Stimulated activated CD4-positive, alpha-beta T cell treated with anti-CD3 and anti-CD28 coated beads, Interleukin-4, amount 100 ng/mL, for 1 hour (primary cell): ENCODE results near the gene ZDHHC14.
"Not testable (repeated sequence)": the region's sequence is repeated elsewhere in the genome, so short reads cannot be mapped to it uniquely, and the experiment has no call there.

ENCODE experiments used
- DNase-seq: peaks from one replicate; pipeline ENCODE4 v3.0.0-alpha.2; 2020

The ZDHHC14 gene

GRCh38 chr6:157381631-157382621 lies 936 bp downstream of the ZDHHC14 start:
- DNase-seq: peak; percentile 66

- no peak for DNase-seq
Observed at GRCh38 chr6:157382821-157383220, 1.8 kb downstream of the ZDHHC14 start.

GRCh38 chr6:157383471-157383870 lies 2.5 kb downstream of the ZDHHC14 start:
- no peak for DNase-seq

GRCh38 chr6:157384962-157385361 lies 4.0 kb downstream of the ZDHHC14 start:
- DNase-seq: not testable (repeated sequence)

- DNase-seq: no peak
Observed at GRCh38 chr6:157385482-157385881, 4.5 kb downstream of the ZDHHC14 start.

GRCh38 chr6:157386023-157386422 lies 5.0 kb downstream of the ZDHHC14 start:
- no peak for DNase-seq

GRCh38 chr6:157386454-157386853 lies 5.5 kb downstream of the ZDHHC14 start:
- DNase-seq: no peak

- no peak for DNase-seq
Observed at GRCh38 chr6:157388924-157389323, 7.9 kb downstream of the ZDHHC14 start.

GRCh38 chr6:157390273-157391060 lies 9.5 kb downstream of the ZDHHC14 start:
- no peak for DNase-seq

GRCh38 chr6:157392927-157393668 lies 12.1 kb downstream of the ZDHHC14 start:
- DNase-seq: no peak

- no peak for DNase-seq
Observed at GRCh38 chr6:157393669-157394327, 12.8 kb downstream of the ZDHHC14 start.

GRCh38 chr6:157395199-157395598 lies 14.2 kb downstream of the ZDHHC14 start:
- not testable (repeated sequence) for DNase-seq

GRCh38 chr6:157396026-157396425 lies 15.0 kb downstream of the ZDHHC14 start:
- DNase-seq: no peak

- no peak for DNase-seq
Observed at GRCh38 chr6:157397660-157398059, 16.7 kb downstream of the ZDHHC14 start.

- no peak for DNase-seq
Observed at GRCh38 chr6:157398151-157398550, 17.2 kb downstream of the ZDHHC14 start.

- no peak for DNase-seq
Observed at GRCh38 chr6:157400676-157401075, 19.7 kb downstream of the ZDHHC14 start.

GRCh38 chr6:157401734-157402338 lies 20.8 kb downstream of the ZDHHC14 start:
- no peak for DNase-seq

- no peak for DNase-seq
Observed at GRCh38 chr6:157402996-157403685, 22.2 kb downstream of the ZDHHC14 start.

GRCh38 chr6:157403686-157404051 lies 22.7 kb downstream of the ZDHHC14 start:
- no peak for DNase-seq

- DNase-seq: no peak
Observed at GRCh38 chr6:157405986-157406385, 25.0 kb downstream of the ZDHHC14 start.

GRCh38 chr6:157406661-157407060 lies 25.7 kb downstream of the ZDHHC14 start:
- no peak for DNase-seq
